Adrenal gland (tissue), 12 donors: Measurements from ENCODE around the gene SMTNL2. TPM values are rescaled to one million over a fixed set of nuclear protein-coding genes. Genes with fewer than 3 reads are reported as not detected.
A peak's percentile ranks its signal among the peaks of the same experiment; 100 is the strongest.
"Not testable (repeated sequence)": the region's sequence is repeated elsewhere in the genome, so short reads cannot be mapped to it uniquely, and the experiment has no call there.

ENCODE experiments used
- DNase-seq, 7 donors: peaks; one replicate each; pipeline ENCODE4 v3.0.0-alpha.2; 2019 to 2020
- H3K27ac ChIP-seq, 5 donors: fragments of 200-600 bp; sonication (generic) in 4 of 5; 1 replicate in 3 of 5; 2 replicates in 2 of 5; pipeline versions ENCODE4 v1.5.1 to v1.8.0; 2016 to 2020; ENCODE audit warnings: mild to moderate bottlenecking in 1 of 5
- H3K27me3 ChIP-seq: fragments of 200-600 bp; 2 replicates; pipeline ENCODE4 v1.8.0; 2021
- H3K36me3 ChIP-seq, 2 donors: fragments of 200-600 bp; replicated peaks in 1 of 2; 1 replicate in 1 of 2; 2 replicates in 1 of 2; pipeline versions ENCODE4 v1.5.1 to v1.8.0; 2018 to 2022
- H3K4me1 ChIP-seq, 2 donors: fragments of 200-600 bp; replicated peaks in 1 of 2; 1 replicate in 1 of 2; 2 replicates in 1 of 2; pipeline versions ENCODE4 v1.5.1 to v1.8.0; 2018 to 2021
- H3K4me3 ChIP-seq, 4 donors: fragments of 200-600 bp; sonication (generic) in 3 of 4; one replicate each; pipeline ENCODE4 v1.5.1; 2016 to 2018
- H3K9me3 ChIP-seq, 3 donors: fragments of 200-600 bp; sonication (generic) in 1 of 3; replicated peaks in 1 of 3; 1 replicate in 2 of 3; 2 replicates in 1 of 3; pipeline versions ENCODE4 v1.5.1 to v1.8.0; 2016 to 2021
- CTCF ChIP-seq, 6 experiments: fragments of 450-650 bp in 4 of 6; fragments of 200-600 bp in 2 of 6; sonication (generic) in 1 of 6; IDR thresholded peaks; 1 replicate in 5 of 6; 2 replicates in 1 of 6; pipeline versions ENCODE4 v1.5.1 to v1.8.0; 2016 to 2021; ENCODE audit warnings: antibody characterized with exemption in 6 of 6, mild to moderate bottlenecking in 2 of 6, moderate library complexity in 1 of 6
- POLR2A ChIP-seq, 2 donors: fragments of 450-650 bp; IDR thresholded peaks; one replicate each; pipeline ENCODE4 v1.6.1; 2017; ENCODE audit warnings: antibody characterized with exemption in 2 of 2, mild to moderate bottlenecking in 2 of 2, moderate library complexity in 1 of 2
- WGBS, 4 donors: extraction: QIAGEN DNeasy Blood & Tissue Kit in 2 of 4; methylation state at CpG; one replicate each; pipeline versions ENCODE4 v1.1.5 to v1.1.7; 2013 to 2017; 5-methylcytosine and 5-hydroxymethylcytosine counted together
- intact Hi-C, 2 donors: fragments of 100-400 bp; cut with DNase I; formaldehyde crosslinking; loops; one replicate each; pipeline versions ENCODE4 v1.14.1 to v1.15.0; 2022 to 2023
- polyA plus RNA-seq, 3 donors: library from polyadenylated mRNA; stranded (reverse); fragments of 200-250 nt in 2 of 3; fragments of 350-450 nt in 1 of 3; fragmentation: Illumina TruSeq in 1 of 3; extraction: RNeasy Lipid Tissue Mini Kit (QIAGEN cat#74804) in 1 of 3; gene quantifications; one replicate each; pipeline ENCODE4 v1.2.3, GENCODE V29; 2013 to 2014
- total RNA-seq, 9 donors: library from RNA; depleted of rRNA in 4 of 9; stranded (reverse); fragments of >200 nt in 4 of 9; fragments of 120-200 nt in 1 of 9; fragmentation: NEBNext Ultra II Directional in 1 of 9; extraction: Animal tissue kit (Norgen Biotek cat#: 25700) in 1 of 9; gene quantifications; one replicate each; pipeline versions ENCODE4 v1.1.0 to v1.2.4, GENCODE V29; 2013 to 2023
- donor health status: healthy with polysubstance abuse.
- donor health status: Bipolar disorder and iron deficiency.
- donor health status: DM: yes; HTN: yes; CAD: no.
- donor health status: DM: no; HTN: no; CAD: no.
- donor health status: DM: no; HTN: no; CAD: no.
- donor health status: DM: yes; HTN: yes; CAD: no.

Gene SMTNL2
- total and polyA plus RNA-seq, 12 donors, result 0.11 to 0.94 (median 0.17) TPM; not detected in 5

DNA sequence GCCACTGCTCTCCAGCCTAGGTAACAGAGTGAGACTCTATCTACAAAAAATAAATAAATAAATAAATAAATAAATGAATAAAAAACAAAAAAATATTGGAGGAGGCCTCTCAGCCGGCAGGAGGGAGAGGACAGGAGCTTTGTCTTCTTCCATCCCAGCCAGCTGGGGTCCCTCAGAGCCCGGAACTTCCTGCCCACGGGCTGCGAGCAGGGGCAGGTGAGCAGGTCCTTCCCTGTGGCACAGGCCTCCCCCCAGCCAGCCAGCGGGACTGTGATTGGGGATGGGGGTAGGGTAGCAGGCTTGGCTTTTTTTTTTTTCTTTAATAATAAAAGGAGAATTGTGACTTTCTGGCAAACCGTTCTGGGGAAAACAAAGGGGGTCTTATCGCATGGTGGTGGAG lies 10.1 kb downstream of the SMTNL2 start:
- H3K4me3 ChIP-seq, result no peak overlapping the region
- H3K9me3 ChIP-seq, result no peaks in the 10 kb centered on the region
- 90 to 95% (median 91%) methylated on average over 7 of the region's 7 CpGs for WGBS, 4 donors
- no peak for DNase-seq
- H3K27me3 ChIP-seq, result no peaks in the 10 kb centered on the region
- no peaks in the 10 kb centered on the region for H3K36me3 ChIP-seq
- intact Hi-C loops, result no loop called here
- TF ChIP-seq CTCF (IDR thresholded peaks at IDR 0.05), result no peak
- TF ChIP-seq POLR2A (IDR thresholded peaks at IDR 0.05), result no peak
- H3K4me1 ChIP-seq, result peaks cover 0 to 1% of the 10 kb centered on the region in 2 donors
- no peak overlapping the region for H3K27ac ChIP-seq

GRCh38 chr17:4594931-4595684 lies 10.8 kb downstream of the SMTNL2 start:
- peak in 4 of 6 experiments; percentile 12 to 25 (median 15) for TF ChIP-seq CTCF (IDR thresholded peaks at IDR 0.05)
- no peak for TF ChIP-seq POLR2A (IDR thresholded peaks at IDR 0.05)
- peak in 1 of 7 donors; percentile 25 for DNase-seq
- WGBS, 4 donors, result 52 to 71% (median 70%) methylated on average over 5 to 29 of the region's 29 CpGs
- Histone ChIP-seq H3K36me3 (no peaks in the 10 kb centered on the region), H3K9me3 (no peaks in the 10 kb centered on the region), H3K4me1 (peaks cover 0 to 6% of the 10 kb centered on the region in 2 donors), H3K4me3 (no peak overlapping the region), H3K27me3 (no peaks in the 10 kb centered on the region), H3K27ac (no peak overlapping the region)
- intact Hi-C loops, result no loop called here

DNA sequence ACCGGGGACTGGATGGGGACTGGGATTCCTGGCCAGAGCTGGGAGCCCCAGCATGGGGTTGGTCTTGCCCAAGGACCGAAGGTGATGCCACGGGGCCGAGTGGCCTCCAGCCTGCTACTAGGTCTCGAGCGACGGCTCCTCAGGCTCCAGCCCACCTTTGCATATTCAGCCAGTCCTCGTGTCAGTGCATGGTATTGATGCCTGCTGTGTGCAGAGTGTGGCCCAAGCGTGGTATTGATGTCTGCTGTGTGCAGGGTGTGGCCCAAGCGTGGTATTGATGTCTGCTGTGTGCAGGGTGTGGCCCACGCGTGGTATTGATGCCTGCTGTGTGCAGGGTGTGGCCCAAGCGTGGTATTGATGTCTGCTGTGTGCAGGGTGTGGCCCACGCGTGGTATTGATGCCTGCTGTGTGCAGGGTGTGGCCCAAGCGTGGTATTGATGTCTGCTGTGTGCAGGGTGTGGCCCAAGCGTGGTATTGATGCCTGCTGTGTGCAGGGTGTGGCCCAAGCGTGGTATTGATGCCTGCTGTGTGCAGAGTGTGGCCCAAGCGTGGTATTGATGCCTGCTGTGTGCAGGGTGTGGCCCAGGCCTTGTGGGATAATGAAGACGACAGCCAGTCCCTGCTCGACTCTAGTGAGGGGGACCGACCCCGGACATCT lies 11.5 kb downstream of the SMTNL2 start:
- H3K27me3 ChIP-seq, DNase-seq, H3K4me3 ChIP-seq, intact Hi-C loops, H3K9me3 ChIP-seq, H3K4me1 ChIP-seq, H3K36me3 ChIP-seq, H3K27ac ChIP-seq: not testable (repeated sequence)
- WGBS, 4 donors, result 91 to 96% (median 92%) methylated on average over 7 to 22 of the region's 23 CpGs

DNA sequence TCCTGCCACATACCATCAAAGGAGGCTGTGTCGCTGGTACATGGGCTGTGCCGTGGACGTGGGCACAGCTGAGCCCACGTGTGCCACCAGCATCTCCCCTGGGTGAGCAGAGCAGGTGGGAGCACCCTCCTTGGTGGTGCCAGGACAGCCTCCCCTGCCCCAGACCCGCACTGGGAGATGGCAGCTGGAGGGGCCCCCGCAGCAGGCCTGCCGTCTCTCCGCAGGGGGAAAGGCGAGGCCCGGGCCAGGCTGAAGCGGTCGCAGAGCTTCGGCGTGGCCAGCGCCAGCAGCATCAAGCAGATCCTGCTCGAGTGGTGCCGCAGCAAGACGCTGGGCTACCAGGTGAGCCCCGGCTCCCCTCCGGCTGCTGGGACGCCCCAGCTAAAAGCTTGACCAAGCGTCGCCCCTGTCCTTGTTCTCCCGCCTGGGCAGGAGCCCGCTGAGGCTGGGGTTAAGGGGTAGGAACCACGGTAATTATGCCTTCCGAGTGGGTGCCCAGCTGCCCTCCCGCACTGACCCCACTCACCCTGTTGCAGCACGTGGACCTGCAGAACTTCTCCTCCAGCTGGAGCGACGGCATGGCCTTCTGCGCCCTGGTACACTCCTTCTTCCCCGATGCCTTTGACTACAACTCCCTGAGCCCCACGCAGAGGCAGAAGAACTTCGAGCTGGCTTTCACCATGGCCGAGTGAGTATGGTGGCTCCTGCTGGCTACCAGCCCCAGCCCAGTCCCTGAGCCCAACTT lies 12.5 kb downstream of the SMTNL2 start:
- Histone ChIP-seq H3K27ac (no peak overlapping the region), H3K4me1 (peaks cover 0 to 6% of the 10 kb centered on the region in 2 donors), H3K9me3 (no peaks in the 10 kb centered on the region), H3K27me3 (no peaks in the 10 kb centered on the region), H3K4me3 (no peak overlapping the region), H3K36me3 (no peaks in the 10 kb centered on the region)
- DNase-seq, result no peak
- intact Hi-C loops, result no loop called here
- WGBS, 4 donors, result 89 to 94% (median 91%) methylated on average over 21 to 36 of the region's 36 CpGs
- TF ChIP-seq POLR2A (IDR thresholded peaks at IDR 0.05) (no peak), CTCF (IDR thresholded peaks at IDR 0.05) (no peak)
